Transverse colon (tissue), 4 donors: ENCODE measurements around the gene GSTK1. TPM values are rescaled to one million over a fixed set of nuclear protein-coding genes. Genes with fewer than 3 reads are reported as not detected.

ENCODE experiments used
- DNase-seq: peaks from one replicate; pipeline ENCODE4 v3.0.0-alpha.2; 2019
- H3K27ac ChIP-seq, 4 donors: fragments of 200-600 bp; sonication (generic); 2 replicates each; pipeline ENCODE4 v1.5.1; 2016 to 2018; ENCODE audit warnings: inconsistent platforms in 4 of 4
- H3K27me3 ChIP-seq: fragments of 200-600 bp; sonication (generic); 2 replicates; pipeline ENCODE4 v1.5.1; 2017; ENCODE audit warnings: inconsistent platforms
- H3K36me3 ChIP-seq, 4 donors: fragments of 200-600 bp; sonication (generic); 2 replicates each; pipeline ENCODE4 v1.5.1; 2017 to 2019; ENCODE audit warnings: inconsistent platforms in 4 of 4
- H3K4me1 ChIP-seq, 4 donors: fragments of 200-600 bp; sonication (generic); 2 replicates each; pipeline ENCODE4 v1.5.1; 2017 to 2020; ENCODE audit warnings: inconsistent platforms in 4 of 4
- H3K4me3 ChIP-seq, 4 donors: fragments of 200-600 bp; sonication (generic); 1 replicate in 1 of 4; 2 replicates in 3 of 4; pipeline versions ENCODE4 v1.5.1 to v1.6.1; 2017 to 2019; ENCODE audit warnings: inconsistent platforms in 4 of 4
- H3K9me3 ChIP-seq, 2 donors: fragments of 200-600 bp; sonication (generic); 2 replicates each; pipeline ENCODE4 v1.5.1; 2017 to 2019; ENCODE audit warnings: inconsistent platforms in 2 of 2
- CTCF ChIP-seq, 5 experiments: fragments of 200-600 bp in 3 of 5; fragments of 450-650 bp in 2 of 5; sonication (generic) in 3 of 5; IDR thresholded peaks; 1 replicate in 2 of 5; 2 replicates in 3 of 5; pipeline ENCODE4 v1.5.1; 2016 to 2017; ENCODE audit warnings: antibody characterized with exemption in 5 of 5, inconsistent platforms in 3 of 5, mild to moderate bottlenecking in 2 of 5, moderate library complexity in 1 of 5
- EP300 ChIP-seq: sonication (generic); formaldehyde crosslinking; IDR thresholded peaks from one replicate; pipeline ENCODE4 v1.6.1; 2017; ENCODE audit warnings: antibody characterized with exemption, low read depth
- POLR2A ChIP-seq: fragments of 450-650 bp; IDR thresholded peaks from one replicate; pipeline ENCODE4 v1.6.1; 2016; ENCODE audit warnings: antibody characterized with exemption, mild to moderate bottlenecking, moderate library complexity
- POLR2AphosphoS5 ChIP-seq, 3 donors: sonication (generic); formaldehyde crosslinking; IDR thresholded peaks; one replicate each; pipeline ENCODE4 v1.6.1; 2016; ENCODE audit warnings: antibody characterized with exemption in 3 of 3
- WGBS, 2 donors: methylation state at CpG; one replicate each; pipeline ENCODE4 v1.1.5; 2018; ENCODE audit warnings: low coverage in 1 of 2; 5-methylcytosine and 5-hydroxymethylcytosine counted together
- in situ Hi-C, 4 donors: fragments of 200-750 bp; cut with MboI; loops; one replicate each; pipeline versions ENCODE4 v1.15.0 to v1.15.1; 2017; ENCODE audit warnings: low sequenced_read_pairs in 3 of 4, low pct_ligation_motif_present in 1 of 4, low pct_unique_long_range_greater_than_20kb in 1 of 4
- intact Hi-C: fragments of 100-400 bp; cut with DNase I; formaldehyde crosslinking; loops from one replicate; pipeline ENCODE4 v1.15.1; 2023; ENCODE audit warnings: low total_unique reads
- total RNA-seq, 4 donors: library from RNA; depleted of rRNA; stranded (reverse); fragments of >200 nt; gene quantifications; one replicate each; pipeline ENCODE4 v1.1.0, GENCODE V29; 2016

GSTK1 gene
- total RNA-seq, 4 donors from 2014 or later = 333 to 472 (median 376) TPM

GRCh38 chr7:143229054-143229790 lies 34.0 kb upstream of the GSTK1 start:
- WGBS, 2 donors = 54 to 70% methylated on average over 5 to 9 of the region's 9 CpGs
- Histone ChIP-seq H3K27me3 (no peaks in the 10 kb centered on the region), H3K4me3 (no peak overlapping the region), H3K36me3 (no peaks in the 10 kb centered on the region), H3K27ac (no peak overlapping the region), H3K9me3 (no peaks in the 10 kb centered on the region), H3K4me1 (no peaks in the 10 kb centered on the region)
- DNase-seq = no peak
- TF ChIP-seq POLR2A (no peak), EP300 (no peak), POLR2AphosphoS5 (IDR thresholded peaks at IDR 0.05) (no peak)
- in situ Hi-C loops = no loop called here
- intact Hi-C loops = no loop called here

- Histone ChIP-seq H3K27me3 (no peaks in the 10 kb centered on the region), H3K9me3 (no peaks in the 10 kb centered on the region), H3K4me3 (no peak overlapping the region), H3K36me3 (no peaks in the 10 kb centered on the region), H3K27ac (no peak overlapping the region), H3K4me1 (no peaks in the 10 kb centered on the region)
- TF ChIP-seq CTCF (IDR thresholded peaks at IDR 0.05) = no peak
- no peak for TF ChIP-seq POLR2A
- TF ChIP-seq POLR2AphosphoS5 (IDR thresholded peaks at IDR 0.05) = no peak
- TF ChIP-seq EP300 = no peak
- in situ Hi-C loops = loop anchor here in 1 of 4 donors (10.0 kb wide), 1 partner anchor 264 kb away; no protein-coding TSS in a partner anchor
- WGBS, 2 donors = 97 to 100% methylated on average over 2 of the region's 2 CpGs
- no peak for DNase-seq
- intact Hi-C loops = no loop called here
Observed at GRCh38 chr7:143230602-143231457, 32.4 kb upstream of the GSTK1 start.

GRCh38 chr7:143233816-143234532 lies 29.3 kb upstream of the GSTK1 start:
- no peak for DNase-seq
- 93% methylated on average over 2 of the region's 2 CpGs; no CpG with 5 or more reads in 1 of the 2 donors for WGBS, 2 donors
- Histone ChIP-seq H3K27me3 (no peaks in the 10 kb centered on the region), H3K4me1 (no peaks in the 10 kb centered on the region), H3K4me3 (no peak overlapping the region), H3K27ac (no peak overlapping the region), H3K36me3 (no peaks in the 10 kb centered on the region), H3K9me3 (peaks cover 0 to 4% of the 10 kb centered on the region in 2 donors)
- in situ Hi-C loops = loop anchor here in 1 of 4 donors (10.0 kb wide), 1 partner anchor 261 kb away; no protein-coding TSS in a partner anchor
- TF ChIP-seq POLR2A (no peak), POLR2AphosphoS5 (IDR thresholded peaks at IDR 0.05) (no peak), CTCF (IDR thresholded peaks at IDR 0.05) (no peak), EP300 (no peak)
- intact Hi-C loops = no loop called here

GRCh38 chr7:143234533-143234875 lies 28.7 kb upstream of the GSTK1 start:
- WGBS, 2 donors = 73 to 90% methylated on average over 3 of the region's 3 CpGs
- no peak for TF ChIP-seq CTCF (IDR thresholded peaks at IDR 0.05)
- TF ChIP-seq EP300 = no peak
- TF ChIP-seq POLR2AphosphoS5 (IDR thresholded peaks at IDR 0.05) = no peak
- no peak for TF ChIP-seq POLR2A
- Histone ChIP-seq H3K4me1 (no peaks in the 10 kb centered on the region), H3K36me3 (no peaks in the 10 kb centered on the region), H3K27me3 (no peaks in the 10 kb centered on the region), H3K27ac (no peak overlapping the region), H3K9me3 (peaks cover 0 to 4% of the 10 kb centered on the region in 2 donors), H3K4me3 (no peak overlapping the region)
- in situ Hi-C loops (loop anchor here in 1 of 4 donors (10.0 kb wide), 1 partner anchor 260 kb away; no protein-coding TSS in a partner anchor), intact Hi-C loops (no loop called here)
- no peak for DNase-seq
